Loucy (cell line): ENCODE data around the gene ZNRF3.

Experiments
- EZH2phosphoT487 ChIP-seq: fragments of 200-600 bp; IDR thresholded peaks from 2 replicates; pipeline ENCODE4 v1.6.1; 2018; ENCODE audit warnings: antibody characterized with exemption, mild to moderate bottlenecking, moderate library complexity, borderline replicate concordance
- TF ChIP-seq, protein P1 (sequence below): fragments of 200-600 bp; sonication (generic); conservative IDR thresholded peaks from 2 replicates; pipeline ENCODE4 v1.5.1; 2014; ENCODE audit warnings: mild to moderate bottlenecking, antibody characterized with exemption, low read length

- TF ChIP-seq, protein P1, sequence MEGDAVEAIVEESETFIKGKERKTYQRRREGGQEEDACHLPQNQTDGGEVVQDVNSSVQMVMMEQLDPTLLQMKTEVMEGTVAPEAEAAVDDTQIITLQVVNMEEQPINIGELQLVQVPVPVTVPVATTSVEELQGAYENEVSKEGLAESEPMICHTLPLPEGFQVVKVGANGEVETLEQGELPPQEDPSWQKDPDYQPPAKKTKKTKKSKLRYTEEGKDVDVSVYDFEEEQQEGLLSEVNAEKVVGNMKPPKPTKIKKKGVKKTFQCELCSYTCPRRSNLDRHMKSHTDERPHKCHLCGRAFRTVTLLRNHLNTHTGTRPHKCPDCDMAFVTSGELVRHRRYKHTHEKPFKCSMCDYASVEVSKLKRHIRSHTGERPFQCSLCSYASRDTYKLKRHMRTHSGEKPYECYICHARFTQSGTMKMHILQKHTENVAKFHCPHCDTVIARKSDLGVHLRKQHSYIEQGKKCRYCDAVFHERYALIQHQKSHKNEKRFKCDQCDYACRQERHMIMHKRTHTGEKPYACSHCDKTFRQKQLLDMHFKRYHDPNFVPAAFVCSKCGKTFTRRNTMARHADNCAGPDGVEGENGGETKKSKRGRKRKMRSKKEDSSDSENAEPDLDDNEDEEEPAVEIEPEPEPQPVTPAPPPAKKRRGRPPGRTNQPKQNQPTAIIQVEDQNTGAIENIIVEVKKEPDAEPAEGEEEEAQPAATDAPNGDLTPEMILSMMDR = no peak
- TF ChIP-seq EZH2phosphoT487 = no peak
Observed at GRCh38 chr22:28838971-28839370, 44.4 kb upstream of the ZNRF3 start.
